Endothelial cell of umbilical vein (primary cell): ENCODE data around the gene RPS24. TPM values are rescaled to one million over a fixed set of nuclear protein-coding genes. Genes with fewer than 3 reads are reported as not detected.

Experiments used
- BruUV-seq: library from RNA; stranded (reverse); fragments of 400-500 nt; replicated peaks from 2 replicates; lab custom pipeline; 2021; lab: Mats Ljungman, UMichigan
- CTCF ChIA-PET: fragments of 300-600, 350-600 bp; sonication (Branson Sonifier 250); formaldehyde crosslinking; loops from one replicate; lab custom pipeline; 2021; ENCODE audit warnings: antibody characterized with exemption, inconsistent platforms; lab: Charles Lee
- POLR2A ChIA-PET: fragments of 300-600, 350-600 bp; sonication (Branson Sonifier 250); formaldehyde crosslinking; loops from one replicate; lab custom pipeline; 2021; ENCODE audit warnings: antibody characterized with exemption, inconsistent platforms; lab: Charles Lee
- DNase-seq: peaks from one replicate; pipeline ENCODE4 v3.0.0-alpha.2; 2011; ENCODE audit warnings: low read depth, low spot score
- FAIRE-seq: peaks from 2 replicates; lab custom pipeline; 2011; peaks lifted over from hg19 to GRCh38; lab: Jason Lieb, UNC
- H2AFZ ChIP-seq: 2 replicates; pipeline ENCODE4 v1.6.0; 2012; ENCODE audit warnings: low read depth, low read length, control low read depth, inconsistent platforms
- H3K27ac ChIP-seq: 2 replicates; pipeline ENCODE4 v1.5.1; 2011; ENCODE audit warnings: low read depth, mild to moderate bottlenecking, control low read depth, low read length, moderate library complexity; ENCODE audit not compliant: insufficient read depth
- H3K27me3 ChIP-seq, 2 experiments: 2 replicates each; pipeline versions ENCODE4 v1.6.0 to v1.6.1; 2011; ENCODE audit warnings: low read length in 2 of 2, mixed read lengths in 1 of 2; ENCODE audit not compliant: control insufficient read depth in 2 of 2, insufficient read depth in 2 of 2
- H3K36me3 ChIP-seq, 2 experiments: 2 replicates in 1 of 2; 3 replicates in 1 of 2; pipeline ENCODE4 v1.5.1; 2011; ENCODE audit warnings: low read length in 2 of 2, mild to moderate bottlenecking in 1 of 2, moderate library complexity in 1 of 2; ENCODE audit not compliant: control insufficient read depth in 2 of 2, insufficient read depth in 2 of 2; ENCODE audit errors: extremely low read depth in 1 of 2
- H3K4me1 ChIP-seq: 3 replicates; pipeline ENCODE4 v1.5.1; 2011; ENCODE audit warnings: mild to moderate bottlenecking, low read length; ENCODE audit not compliant: control insufficient read depth, insufficient read depth; ENCODE audit errors: extremely low read depth
- H3K4me2 ChIP-seq: 2 replicates; pipeline ENCODE4 v1.6.1; 2011; ENCODE audit warnings: low read length, control low read depth, mixed read lengths; ENCODE audit not compliant: insufficient read depth
- H3K4me3 ChIP-seq, 3 experiments: fragments of 200-600 bp in 1 of 3; sonication (generic), shearing (Covaris generic) in 1 of 3; replicated peaks in 1 of 3; 2 replicates each; pipeline ENCODE4 v1.5.1; 2011 to 2016; ENCODE audit warnings: control low read depth in 3 of 3, low read length in 3 of 3, mild to moderate bottlenecking in 2 of 3, inconsistent platforms in 1 of 3, low read depth in 1 of 3, moderate library complexity in 1 of 3; ENCODE audit not compliant: insufficient read depth in 1 of 3
- H3K79me2 ChIP-seq: 2 replicates; pipeline ENCODE4 v1.6.0; 2012; ENCODE audit warnings: low read length, inconsistent platforms; ENCODE audit not compliant: control insufficient read depth, insufficient read depth
- H3K9ac ChIP-seq: replicated peaks from 2 replicates; pipeline ENCODE3; 2011; ENCODE audit warnings: low read length, control low read depth; ENCODE audit not compliant: insufficient read depth; ENCODE audit errors: extremely low read depth
- H3K9me1 ChIP-seq: replicated peaks from 3 replicates; pipeline ENCODE4 v1.6.0; 2011; ENCODE audit warnings: mild to moderate bottlenecking, low read length; ENCODE audit not compliant: control insufficient read depth, insufficient read depth; ENCODE audit errors: extremely low read depth
- H3K9me3 ChIP-seq: replicated peaks from 2 replicates; pipeline ENCODE4 v1.5.1; 2012; ENCODE audit warnings: low read length, inconsistent platforms; ENCODE audit not compliant: control insufficient read depth, insufficient read depth
- H4K20me1 ChIP-seq: replicated peaks from 2 replicates; pipeline ENCODE3; 2011; ENCODE audit warnings: mild to moderate bottlenecking, low read length; ENCODE audit not compliant: control insufficient read depth, insufficient read depth; ENCODE audit errors: extremely low read depth
- CTCF ChIP-seq, 2 donors: IDR thresholded peaks; 1 replicate in 1 of 2; 2 replicates in 1 of 2; pipeline ENCODE4 v1.5.1; 2011; ENCODE audit warnings: low read length in 2 of 2, mild to moderate bottlenecking in 2 of 2, moderate library complexity in 2 of 2, control low read depth in 1 of 2, inconsistent platforms in 1 of 2, low read depth in 1 of 2; ENCODE audit not compliant: insufficient read depth in 1 of 2; ENCODE audit errors: extremely low read depth in 1 of 2
- EZH2 ChIP-seq: IDR thresholded peaks from 2 replicates; pipeline ENCODE4 v1.6.1; 2012; ENCODE audit warnings: borderline replicate concordance, low read depth, mild to moderate bottlenecking, moderate library complexity, low read length, inconsistent platforms; ENCODE audit not compliant: severe bottlenecking
- FOS ChIP-seq: IDR thresholded peaks from 2 replicates; pipeline ENCODE4 v1.6.1; 2011; ENCODE audit warnings: mild to moderate bottlenecking, low read length, moderate library complexity, borderline replicate concordance; ENCODE audit not compliant: insufficient read depth
- GATA2 ChIP-seq: IDR thresholded peaks from 2 replicates; pipeline ENCODE4 v1.7.0; 2011; ENCODE audit warnings: low read depth, mild to moderate bottlenecking, moderate library complexity, mixed read lengths, low read length; ENCODE audit not compliant: insufficient read length, insufficient read depth
- JUN ChIP-seq: IDR thresholded peaks from 2 replicates; pipeline ENCODE4 v1.6.1; 2011; ENCODE audit warnings: borderline replicate concordance, low read depth; ENCODE audit not compliant: insufficient read length, insufficient read depth
- MAX ChIP-seq: IDR thresholded peaks from 2 replicates; pipeline ENCODE4 v1.6.1; 2011; ENCODE audit not compliant: insufficient read depth, insufficient read length
- MYC ChIP-seq: IDR thresholded peaks from one replicate; pipeline ENCODE4 v1.6.1; 2011; ENCODE audit warnings: mild to moderate bottlenecking, low read depth, low read length
- POLR2A ChIP-seq: IDR thresholded peaks from 2 replicates; pipeline ENCODE4 v1.6.1; 2012; ENCODE audit warnings: low read depth, mild to moderate bottlenecking, control low read depth, low read length
- POLR2AphosphoS5 ChIP-seq: IDR thresholded peaks from 2 replicates; pipeline ENCODE4 v1.6.1; 2012; ENCODE audit warnings: low read depth, mild to moderate bottlenecking, control low read depth, low read length, moderate library complexity; ENCODE audit not compliant: insufficient read depth
- dilution Hi-C: fragments of 300-500 bp; cut with MboI; formaldehyde crosslinking; loops from one replicate; pipeline ENCODE4 v1.15.0; 2019; ENCODE audit warnings: low sequenced_read_pairs; ENCODE audit not compliant: extremely low pct_ligation_motif_present
- intact Hi-C: fragments of 100-400 bp; cut with micrococcal nuclease; formaldehyde crosslinking; loops from one replicate; pipeline ENCODE4 v1.10.0; 2022
- polyA plus RNA-seq, 4 experiments: library from polyadenylated mRNA; depleted of rRNA in 3 of 4; stranded (reverse) in 3 of 4; unstranded in 1 of 4; fragments of >200 nt; gene quantifications; 2 replicates each; pipeline versions ENCODE4 v1.2.1 to v1.2.3, GENCODE V29; 2011 to 2012; ENCODE audit warnings: missing spikeins in 1 of 4
- total RNA-seq: library from RNA; stranded (reverse); gene quantifications from 2 replicates; pipeline ENCODE4 v1.2.3, GENCODE V29; 2021

RPS24 gene
- total and polyA plus RNA-seq, 2 donors (not counting 3 experiments of a cell fraction or from before 2014, with no cell fraction given) = 1,446 to 2,326 TPM

- intact Hi-C loops (no loop called here), dilution Hi-C loops (no loop called here)
- POLR2A ChIA-PET = no interaction called here
- TF ChIP-seq FOS (no peak), JUN (no peak), MAX (no peak), POLR2A (no peak), POLR2AphosphoS5 (no peak), EZH2 (no peak), CTCF (IDR thresholded peaks at IDR 0.05; ENCODE audit: extremely low read depth in 1 of 2, insufficient read depth in 1 of 2, low read depth in 1 of 2, low read length in 2 of 2) (no peak), MYC (no peak), GATA2 (no peak)
- no peaks in the 10 kb centered on the region for H3K9me3 ChIP-seq
- H3K4me2 ChIP-seq = no peak overlapping the region
- no peak overlapping the region for H3K27ac ChIP-seq
- peaks cover 6% of the 10 kb centered on the region for H4K20me1 ChIP-seq
- no TSS peak for BruUV-seq
- H3K4me1 ChIP-seq = peaks cover 24% of the 10 kb centered on the region
- H2AFZ ChIP-seq = no peak overlapping the region
- H3K27me3 ChIP-seq = no peaks in the 10 kb centered on the region
- H3K9me1 ChIP-seq = no peaks in the 10 kb centered on the region
- CTCF ChIA-PET = interaction anchor here (0.7 to 2.9 kb wide), 4 partner anchors 22 to 143 kb away, joined by 3 to 10 read pairs (median 4); no protein-coding TSS in a partner anchor
- H3K79me2 ChIP-seq = no peaks in the 10 kb centered on the region
- H3K9ac ChIP-seq = no peak overlapping the region
- no peak for FAIRE-seq
- DNase-seq = no peak
- no peak overlapping the region for H3K4me3 ChIP-seq
- peaks cover 17 to 39% of the 10 kb centered on the region in 2 experiments for H3K36me3 ChIP-seq
Measured at GRCh38 chr10:77987671-77988255, 45.9 kb upstream of the RPS24 start.
